Measurements from ENCODE around the gene LARP4B.

- TF ChIP-seq POLR2AphosphoS5 (IDR thresholded peaks at IDR 0.05; ENCODE audit: low read depth, low read length) (no peak), CTCF (IDR thresholded peaks at IDR 0.05) (peak; percentile 46), EP300 (IDR thresholded peaks at IDR 0.05; ENCODE audit: borderline replicate concordance in 1 of 2, low read depth in 1 of 2, low read length in 1 of 2) (no peak), NFIC (IDR thresholded peaks at IDR 0.05; ENCODE audit: borderline replicate concordance) (no peak), USF1 (IDR thresholded peaks at IDR 0.05; ENCODE audit: borderline replicate concordance, low read depth) (no peak)
These were observed 121.1 kb downstream of the LARP4B start for GRCh38 chr10:810351-810846.
